OCI-LY1 (cell line): ENCODE measurements around the gene DCUN1D4.
"Not testable (repeated sequence)": the region's sequence is repeated elsewhere in the genome, so short reads cannot be mapped to it uniquely, and the experiment has no call there.

ENCODE experiments used
- CTCF ChIP-seq: fragments of 200-600 bp; sonication (generic), shearing (Covaris generic); IDR thresholded peaks from 2 replicates; pipeline ENCODE4 v1.5.1; 2017; ENCODE audit warnings: mild to moderate bottlenecking, antibody characterized with exemption, low read length, moderate library complexity, mixed read lengths
- EZH2 ChIP-seq: fragments of 200-600 bp; sonication (generic), shearing (Covaris generic); IDR thresholded peaks from 2 replicates; pipeline ENCODE4 v1.8.0; 2017; ENCODE audit warnings: borderline replicate concordance, mixed run types, mild to moderate bottlenecking, antibody characterized with exemption, low read length, moderate library complexity, mixed read lengths

GRCh38 chr4:51940460-51940859 lies 97.5 kb downstream of the DCUN1D4 start:
- not testable (repeated sequence) for TF ChIP-seq CTCF, EZH2
